H54 (cell line): ENCODE results near the gene PPP1R3E.
A peak's percentile ranks its signal among the peaks of the same experiment; 100 is the strongest.
"Not testable (repeated sequence)": the region's sequence is repeated elsewhere in the genome, so short reads cannot be mapped to it uniquely, and the experiment has no call there.

Experiments
- DNase-seq: peaks from one replicate; pipeline ENCODE4 v3.0.0; 2011; ENCODE audit warnings: low spot score, mixed read lengths; ENCODE audit not compliant: insufficient read length
- FAIRE-seq: peaks from 3 replicates; lab custom pipeline; 2011; peaks lifted over from hg19 to GRCh38; lab: Jason Lieb, UNC
- POLR2A ChIP-seq: IDR thresholded peaks from 2 replicates; pipeline ENCODE4 v1.6.1; 2011; ENCODE audit warnings: low read depth, mild to moderate bottlenecking, low read length

The PPP1R3E gene

DNA sequence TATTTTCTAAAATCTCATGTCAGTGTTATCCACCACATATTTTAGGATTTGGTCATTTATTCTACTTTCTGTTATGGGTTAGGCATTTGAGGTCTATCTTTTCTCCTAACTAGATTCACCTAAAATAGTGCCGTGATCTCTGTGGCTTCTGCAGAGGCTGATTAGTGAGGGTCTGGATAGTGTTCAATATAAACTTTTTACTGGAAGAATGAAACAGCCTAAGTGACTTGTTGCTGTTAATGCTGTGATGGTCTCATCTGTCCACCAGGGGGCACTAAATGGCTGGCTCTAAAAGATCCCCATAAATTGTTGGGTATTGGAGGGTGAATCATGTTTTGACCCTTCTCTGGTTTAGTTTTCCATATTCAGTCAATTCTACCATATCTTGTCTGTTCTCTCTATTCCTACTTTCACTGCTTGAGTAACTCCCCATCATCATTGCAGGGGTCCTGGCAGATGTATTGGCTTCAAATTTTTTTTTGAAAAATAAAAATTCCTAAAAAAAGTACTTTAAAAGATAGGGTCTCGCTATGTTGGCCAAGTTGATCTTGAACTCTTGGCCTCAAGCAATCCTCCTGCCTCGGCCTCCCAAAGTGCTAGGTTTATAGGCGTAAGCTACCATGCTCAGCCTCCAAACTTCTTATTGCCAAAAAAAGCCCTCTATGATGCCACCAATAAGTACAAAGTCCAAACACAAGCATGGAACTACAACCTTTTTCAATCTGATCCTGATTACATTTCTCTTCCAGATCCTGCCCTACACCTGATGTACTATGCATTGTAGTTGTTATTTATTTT is 25.5 kb upstream of the PPP1R3E start:
- FAIRE-seq (peak; percentile 38), DNase-seq (peak; percentile 37)
- TF ChIP-seq POLR2A = no peak

DNA sequence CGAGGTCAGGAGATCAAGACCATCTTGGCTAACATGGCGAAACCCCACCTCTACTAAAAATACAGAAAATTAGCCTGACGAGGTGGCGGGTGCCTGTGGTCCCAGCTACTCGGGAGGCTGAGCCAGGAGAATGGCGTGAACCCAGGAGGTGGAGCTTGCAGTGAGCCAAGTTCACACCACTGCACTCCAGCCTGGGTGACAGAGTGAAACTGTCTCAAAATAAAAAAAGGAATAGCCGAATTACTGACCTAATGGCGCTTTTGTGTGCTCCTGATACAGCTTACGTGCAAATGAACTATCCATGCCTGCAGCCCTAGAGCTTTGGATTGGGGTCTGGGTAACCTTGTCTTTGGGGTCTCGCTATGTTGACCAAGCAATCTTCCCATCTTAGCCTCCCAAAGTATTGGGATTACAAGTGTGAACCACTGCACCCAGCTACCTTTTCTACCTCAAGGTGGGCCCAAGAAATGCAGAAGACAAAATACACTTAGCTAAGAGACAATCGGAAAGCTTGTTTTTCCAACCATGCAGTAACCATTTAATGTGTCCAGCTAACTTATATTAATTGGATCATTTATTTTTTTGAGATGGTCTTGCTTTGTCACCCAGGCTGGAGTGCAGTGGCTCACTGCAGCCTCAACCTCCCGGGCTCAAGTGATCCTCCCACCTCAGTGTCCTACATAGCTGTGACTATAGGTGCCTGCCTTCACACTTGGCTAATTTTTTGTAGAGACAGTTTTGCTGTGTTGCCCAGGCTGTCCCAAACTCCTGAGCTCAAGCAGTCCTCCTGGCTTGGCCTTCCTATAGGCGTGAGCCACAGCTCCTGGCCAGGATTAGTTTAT is 24.1 kb upstream of the PPP1R3E start:
- FAIRE-seq = no peak
- no peak for TF ChIP-seq POLR2A
- no peak for DNase-seq

DNA sequence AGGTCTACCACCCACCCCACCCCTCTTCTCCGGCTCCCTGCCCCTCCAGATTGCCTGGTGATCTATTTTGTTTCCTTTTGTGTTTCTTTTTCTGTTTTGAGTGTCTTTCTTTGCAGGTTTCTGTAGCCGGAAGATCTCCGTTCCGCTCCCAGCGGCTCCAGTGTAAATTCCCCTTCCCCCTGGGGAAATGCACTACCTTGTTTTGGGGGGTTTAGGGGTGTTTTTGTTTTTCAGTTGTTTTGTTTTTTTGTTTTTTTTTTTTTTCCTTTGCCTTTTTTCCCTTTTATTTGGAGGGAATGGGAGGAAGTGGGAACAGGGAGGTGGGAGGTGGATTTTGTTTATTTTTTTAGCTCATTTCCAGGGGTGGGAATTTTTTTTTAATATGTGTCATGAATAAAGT is 23.1 kb upstream of the PPP1R3E start:
- not testable (repeated sequence) for FAIRE-seq, DNase-seq

DNA sequence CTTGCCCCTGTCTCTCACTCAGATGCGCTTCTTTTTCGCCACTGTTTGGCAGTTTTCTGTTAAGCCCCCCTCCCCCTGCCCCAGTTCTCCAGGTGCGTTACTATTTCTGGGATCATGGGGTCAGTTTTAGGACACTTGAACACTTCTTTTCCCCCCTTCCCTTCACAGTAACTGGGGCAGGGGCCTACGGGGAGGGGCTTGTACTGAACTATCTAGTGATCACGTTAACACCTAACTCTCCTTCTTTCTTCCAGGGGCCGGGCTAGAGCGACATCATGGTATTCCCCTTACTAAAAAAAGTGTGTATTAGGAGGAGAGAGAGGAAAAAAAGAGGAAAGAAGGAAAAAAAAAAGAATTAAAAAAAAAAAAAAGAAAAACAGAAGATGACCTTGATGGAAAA is 22.3 kb upstream of the PPP1R3E start:
- DNase-seq (no peak), FAIRE-seq (no peak)
- no peak for TF ChIP-seq POLR2A

DNA sequence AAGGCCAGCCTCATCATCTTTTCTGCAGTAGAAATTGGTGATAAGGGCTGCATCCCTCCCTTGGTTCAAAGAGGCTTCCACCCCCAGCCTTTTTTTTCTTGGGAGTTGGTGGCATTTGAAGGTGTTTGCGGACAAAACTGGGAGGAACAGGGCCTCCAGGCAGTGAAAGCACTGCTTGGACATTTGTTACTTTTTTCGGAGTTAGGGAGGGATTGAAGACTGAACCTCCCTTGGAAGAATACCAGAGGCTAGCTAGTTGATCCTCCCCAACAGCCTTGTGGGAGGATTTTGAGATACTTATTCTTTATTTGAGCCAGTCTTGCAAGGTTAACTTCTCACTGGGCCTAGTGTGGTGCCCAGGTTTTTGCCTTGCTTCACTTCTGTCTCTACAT is 21.8 kb upstream of the PPP1R3E start:
- no peak for DNase-seq
- TF ChIP-seq POLR2A = no peak
- no peak for FAIRE-seq

DNA sequence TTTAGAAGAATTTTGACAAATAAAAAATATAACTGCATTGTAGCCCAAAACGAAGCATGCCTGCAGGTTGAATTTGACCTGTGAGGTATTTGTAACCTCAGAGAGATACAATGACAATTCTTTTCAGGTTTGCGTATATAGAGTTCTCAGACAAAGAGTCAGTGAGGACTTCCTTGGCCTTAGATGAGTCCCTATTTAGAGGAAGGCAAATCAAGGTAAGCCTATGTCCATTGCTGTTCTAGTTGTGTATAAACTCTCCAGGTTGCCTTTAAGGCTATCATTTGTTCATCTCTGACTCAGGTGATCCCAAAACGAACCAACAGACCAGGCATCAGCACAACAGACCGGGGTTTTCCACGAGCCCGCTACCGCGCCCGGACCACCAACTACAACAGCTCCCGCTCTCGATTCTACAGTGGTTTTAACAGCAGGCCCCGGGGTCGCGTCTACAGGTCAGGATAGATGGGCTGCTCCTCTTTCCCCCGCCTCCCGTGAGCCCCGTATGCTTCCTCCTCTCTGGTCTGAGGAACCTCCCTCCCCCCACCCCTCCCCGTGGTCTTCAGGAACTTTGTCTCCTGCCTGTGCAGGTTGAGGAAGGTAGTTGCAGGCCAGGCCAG is 21.3 kb upstream of the PPP1R3E start:
- no peak for DNase-seq
- TF ChIP-seq POLR2A = no peak
- no peak for FAIRE-seq

DNA sequence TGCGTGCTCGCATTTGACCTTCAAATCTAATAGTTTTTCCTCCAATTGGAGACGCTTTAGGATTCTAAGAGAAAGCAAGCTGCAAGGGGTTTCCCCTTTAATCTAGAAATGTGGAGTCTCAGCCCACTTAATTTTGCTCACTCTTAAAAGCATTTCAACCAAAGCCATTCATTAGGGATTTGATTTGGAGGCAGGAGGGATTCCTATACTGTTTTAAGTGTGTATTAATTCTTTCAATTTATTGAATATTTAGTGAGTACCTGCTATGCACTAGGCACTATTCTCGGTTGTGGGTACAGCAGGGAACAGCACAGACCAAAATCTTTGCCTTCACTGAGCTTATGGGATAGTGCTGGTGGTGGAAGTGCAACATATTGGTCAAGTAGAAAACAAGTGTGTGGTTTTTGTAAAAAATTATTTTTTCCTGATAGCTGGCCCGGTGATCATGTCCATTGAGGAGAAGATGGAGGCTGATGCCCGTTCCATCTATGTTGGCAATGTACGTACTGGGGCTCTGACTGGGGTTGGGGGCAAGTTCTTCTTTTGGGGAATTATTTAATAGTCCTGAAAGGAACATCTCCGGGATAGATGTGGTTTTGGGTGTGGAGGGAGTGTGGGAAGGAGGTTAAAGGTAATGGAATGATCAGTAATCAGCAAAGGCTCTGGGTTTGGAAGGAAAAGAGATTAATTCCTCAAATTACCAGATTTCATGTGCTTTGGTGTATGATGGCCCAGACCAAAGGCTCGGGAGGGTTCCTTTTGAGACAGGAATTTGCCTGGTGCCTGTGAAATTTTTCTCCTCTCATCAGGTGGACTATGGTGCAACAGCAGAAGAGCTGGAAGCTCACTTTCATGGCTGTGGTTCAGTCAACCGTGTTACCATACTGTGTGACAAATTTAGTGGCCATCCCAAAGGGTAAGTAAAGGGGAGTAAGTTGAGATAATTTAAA is 20.2 kb upstream of the PPP1R3E start:
- DNase-seq (no peak), FAIRE-seq (no peak)
- no peak for TF ChIP-seq POLR2A

DNA sequence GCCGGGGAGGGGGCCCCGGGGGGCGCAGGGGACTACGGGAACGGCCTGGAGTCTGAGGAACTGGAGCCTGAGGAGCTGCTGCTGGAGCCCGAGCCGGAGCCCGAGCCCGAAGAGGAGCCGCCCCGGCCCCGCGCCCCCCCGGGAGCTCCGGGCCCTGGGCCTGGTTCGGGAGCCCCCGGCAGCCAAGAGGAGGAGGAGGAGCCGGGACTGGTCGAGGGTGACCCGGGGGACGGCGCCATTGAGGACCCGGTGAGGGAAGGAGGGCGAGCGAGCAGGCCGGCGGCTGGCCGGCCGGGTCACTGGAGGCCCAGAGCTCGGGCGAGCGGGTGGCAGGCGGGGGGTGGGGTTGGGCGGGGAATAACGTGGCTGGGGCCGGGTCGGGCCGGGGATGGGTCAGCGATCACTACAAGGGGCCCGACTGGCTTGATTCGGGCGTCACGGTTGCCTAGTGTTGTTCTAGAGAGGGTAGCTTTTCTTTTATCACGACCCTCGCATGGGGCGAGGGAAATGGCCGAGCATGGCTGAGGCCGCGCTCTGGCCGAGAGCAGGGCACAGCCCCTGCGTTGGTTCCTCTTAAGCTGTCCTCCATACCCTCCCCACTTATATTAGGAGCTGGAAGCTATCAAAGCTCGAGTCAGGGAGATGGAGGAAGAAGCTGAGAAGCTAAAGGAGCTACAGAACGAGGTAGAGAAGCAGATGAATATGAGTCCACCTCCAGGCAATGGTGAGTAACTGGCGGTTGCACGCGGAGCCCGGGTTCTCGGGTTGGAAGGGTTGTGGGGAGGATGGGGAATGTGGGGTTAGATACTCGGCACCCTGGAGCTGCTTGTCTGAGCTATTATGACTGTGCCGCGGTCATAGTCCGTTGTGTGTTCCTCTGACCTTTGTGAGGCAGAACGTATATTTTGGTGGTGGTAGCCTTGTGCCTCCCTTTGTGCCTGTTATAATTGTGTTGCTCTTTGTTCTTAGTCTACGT is 19.2 kb upstream of the PPP1R3E start:
- no peak for TF ChIP-seq POLR2A
- peak; percentile 28 for DNase-seq
- FAIRE-seq = no peak

DNA sequence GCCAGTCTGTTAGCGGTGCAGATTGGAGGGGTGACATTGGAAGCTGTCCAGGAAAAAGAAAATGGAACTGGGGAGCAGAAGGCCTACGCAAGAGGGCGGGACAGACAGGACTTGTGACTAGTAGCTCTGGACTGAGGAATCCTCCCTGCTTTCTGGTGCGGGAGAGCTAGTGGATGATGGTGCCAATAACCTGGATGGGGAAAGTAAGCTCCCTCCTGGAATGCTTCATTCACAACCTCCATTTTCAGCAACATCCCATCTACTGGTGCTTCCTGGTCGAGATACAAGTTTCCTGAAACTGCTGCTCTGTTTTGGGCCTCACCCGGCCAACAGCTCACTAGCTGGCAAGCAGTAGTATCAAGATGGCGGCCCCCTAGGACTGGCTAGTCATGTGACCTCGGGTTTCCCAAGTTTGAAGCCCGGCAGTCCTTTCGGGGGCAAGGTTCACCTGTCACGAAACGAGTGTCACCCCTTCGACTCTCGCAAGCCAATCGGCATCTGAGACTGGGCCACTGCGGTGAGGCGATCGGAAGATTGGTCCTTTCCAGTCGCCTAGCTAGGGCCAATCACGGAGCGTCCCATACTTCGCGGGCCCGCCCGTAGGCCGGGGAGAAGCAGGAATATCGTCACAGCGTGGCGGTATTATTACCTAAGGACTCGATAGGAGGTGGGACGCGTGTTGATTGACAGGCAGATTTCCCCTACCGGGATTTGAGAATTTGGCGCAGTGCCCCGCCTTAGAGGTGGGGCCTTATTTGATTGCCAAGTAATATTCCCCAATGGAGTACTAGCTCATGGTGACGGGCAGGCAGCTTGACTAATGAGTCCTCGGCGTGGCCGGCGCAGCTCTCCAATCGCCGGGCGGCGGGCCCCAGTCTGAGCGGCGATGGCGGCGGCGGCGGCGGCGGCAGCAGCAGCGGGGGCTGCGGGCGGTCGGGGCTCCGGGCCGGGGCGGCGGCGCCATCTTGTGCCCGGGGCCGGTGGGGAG is 18.2 kb upstream of the PPP1R3E start, which contains the start of gene PABPN1:
Gene PABPN1, plus strand, starts transcription at position 874 of the 988 bp plus-strand sequence. Its CDS starts 13 bp downstream, at position 887.
- DNase-seq = peak; percentile 82
- peak; percentile 97 for FAIRE-seq
- no peak for TF ChIP-seq POLR2A

DNA sequence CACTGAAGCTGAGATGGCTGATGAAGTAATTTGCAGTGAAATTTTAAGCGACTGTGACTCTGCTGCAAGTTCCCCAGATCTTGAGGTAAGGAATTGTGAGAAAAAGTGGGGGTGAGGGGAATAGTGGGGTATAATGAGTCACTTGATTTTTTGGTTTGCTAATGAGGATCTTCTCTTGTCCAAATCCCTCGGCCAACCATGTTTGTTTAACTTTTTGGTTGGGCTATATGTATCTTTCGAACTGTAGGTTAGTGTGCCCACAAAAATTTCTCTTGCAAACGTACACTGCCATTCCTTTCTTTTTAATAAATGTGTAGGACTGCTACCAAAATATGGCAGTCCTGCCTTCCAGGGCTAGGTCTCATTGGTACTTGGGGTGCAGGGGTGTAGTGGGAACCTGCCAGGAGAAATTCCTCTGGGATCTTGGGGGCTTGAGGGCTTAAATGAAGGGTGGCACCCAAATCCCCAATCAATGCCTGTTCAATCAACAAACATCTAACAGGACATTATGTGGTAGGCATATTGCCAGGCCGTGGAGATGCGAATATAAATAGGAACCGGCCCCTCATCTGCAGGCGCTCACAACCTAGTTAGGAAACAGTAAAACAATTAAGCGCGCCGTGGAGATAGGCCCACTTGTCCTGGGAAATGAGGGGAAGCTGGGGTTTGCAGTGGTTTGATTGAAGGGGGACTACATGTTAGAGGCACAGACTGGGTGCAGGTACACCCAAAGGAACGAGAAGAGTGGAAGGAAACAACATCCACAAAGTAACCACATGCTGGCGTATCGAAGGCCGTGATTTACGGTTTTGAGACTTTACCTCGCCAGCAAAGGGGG is 17.3 kb upstream of the PPP1R3E start:
- TF ChIP-seq POLR2A = no peak
- no peak for DNase-seq
- FAIRE-seq = no peak

DNA sequence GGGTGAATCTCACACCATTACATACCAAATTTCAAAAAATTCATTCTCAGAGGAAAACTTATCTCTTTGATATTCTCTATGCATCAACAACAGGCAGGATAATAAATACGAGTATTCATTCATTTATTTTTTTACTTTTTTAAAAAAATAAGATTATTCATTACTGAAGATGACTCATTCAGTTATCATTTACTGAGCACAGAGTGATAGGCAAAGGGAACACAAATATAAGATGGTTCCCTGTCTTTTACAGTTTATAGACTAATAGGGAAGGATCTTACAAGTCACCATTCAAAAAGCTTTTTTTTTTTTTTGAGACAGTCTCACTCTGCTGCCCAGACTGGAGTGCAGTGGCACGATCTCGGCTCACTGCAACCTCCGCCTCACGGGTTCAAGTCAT is 13.6 kb upstream of the PPP1R3E start:
- DNase-seq = no peak
- TF ChIP-seq POLR2A = no peak
- FAIRE-seq = no peak
